GM18502 (cell line): ENCODE results near the gene IL17C.
"Not testable (repeated sequence)": the region's sequence is repeated elsewhere in the genome, so short reads cannot be mapped to it uniquely, and the experiment has no call there.

Source experiments
- ATAC-seq: cut with Tn5 transposase; IDR thresholded peaks from one replicate; pipeline ENCODE4 v1.9.1; 2021; ENCODE audit warnings: mild to moderate bottlenecking; ENCODE audit not compliant: unreplicated experiment, poor library complexity

The IL17C gene

DNA sequence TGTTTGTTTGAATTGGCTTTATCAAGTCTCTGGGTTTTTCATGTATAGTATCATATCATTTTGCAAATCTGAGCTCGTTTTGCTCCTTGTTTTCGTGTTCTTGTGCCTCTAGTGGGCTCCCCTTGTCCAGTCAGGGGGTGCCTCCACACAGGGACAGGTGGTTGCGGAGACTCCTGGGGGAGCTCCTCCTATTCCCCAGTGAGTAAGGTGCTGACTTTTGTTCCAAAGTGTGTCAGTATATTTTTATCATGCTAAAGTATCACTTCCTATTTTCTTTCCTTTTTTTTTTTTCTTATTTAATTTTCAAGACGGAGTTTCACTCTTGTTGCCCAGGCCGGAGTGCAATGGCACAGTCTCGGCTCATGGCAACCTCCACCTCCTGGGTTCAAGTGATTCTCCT, 30.3 kb upstream of the IL17C start:
- ATAC-seq: no peak

DNA sequence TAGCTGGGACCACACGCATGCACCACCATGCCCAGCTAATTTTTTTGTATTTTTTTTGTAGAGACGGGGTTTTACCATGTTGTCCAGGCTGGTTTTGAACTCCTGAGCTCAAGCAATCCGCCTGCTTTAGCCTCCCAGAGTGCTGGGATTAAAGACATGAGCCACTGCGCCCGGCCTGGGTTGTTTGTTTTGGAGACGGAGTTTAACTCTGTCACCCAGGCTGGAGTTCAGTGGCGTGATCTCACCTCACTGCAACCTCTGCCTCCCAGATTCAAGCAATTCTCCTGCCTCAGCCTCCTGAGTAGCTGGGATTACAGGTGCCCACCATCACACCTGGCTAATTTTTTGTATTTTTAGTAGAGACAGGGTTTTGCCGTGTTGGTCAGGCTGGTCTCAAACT, 28.9 kb upstream of the IL17C start:
- not testable (repeated sequence) for ATAC-seq

DNA sequence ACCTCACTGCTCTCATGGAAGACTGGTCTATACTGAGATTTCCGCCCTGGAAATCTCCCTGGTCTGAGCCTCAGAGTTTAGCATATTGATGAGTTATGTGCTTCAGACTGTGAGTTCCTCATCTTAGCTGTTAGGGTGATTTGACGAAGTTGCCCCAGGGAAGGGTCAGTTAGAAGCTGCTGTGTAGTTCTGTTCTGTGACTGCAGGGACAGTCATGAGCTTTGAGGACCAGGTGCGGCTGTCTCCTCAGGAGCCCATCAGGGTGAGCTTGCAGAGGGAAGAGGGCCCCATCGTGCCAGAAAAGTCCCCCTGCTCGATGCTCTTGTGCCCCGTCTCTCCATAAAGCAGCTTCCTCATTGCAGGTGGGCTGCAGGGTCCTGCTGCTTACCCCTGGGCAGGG, 28.3 kb upstream of the IL17C start:
- ATAC-seq: no peak

DNA sequence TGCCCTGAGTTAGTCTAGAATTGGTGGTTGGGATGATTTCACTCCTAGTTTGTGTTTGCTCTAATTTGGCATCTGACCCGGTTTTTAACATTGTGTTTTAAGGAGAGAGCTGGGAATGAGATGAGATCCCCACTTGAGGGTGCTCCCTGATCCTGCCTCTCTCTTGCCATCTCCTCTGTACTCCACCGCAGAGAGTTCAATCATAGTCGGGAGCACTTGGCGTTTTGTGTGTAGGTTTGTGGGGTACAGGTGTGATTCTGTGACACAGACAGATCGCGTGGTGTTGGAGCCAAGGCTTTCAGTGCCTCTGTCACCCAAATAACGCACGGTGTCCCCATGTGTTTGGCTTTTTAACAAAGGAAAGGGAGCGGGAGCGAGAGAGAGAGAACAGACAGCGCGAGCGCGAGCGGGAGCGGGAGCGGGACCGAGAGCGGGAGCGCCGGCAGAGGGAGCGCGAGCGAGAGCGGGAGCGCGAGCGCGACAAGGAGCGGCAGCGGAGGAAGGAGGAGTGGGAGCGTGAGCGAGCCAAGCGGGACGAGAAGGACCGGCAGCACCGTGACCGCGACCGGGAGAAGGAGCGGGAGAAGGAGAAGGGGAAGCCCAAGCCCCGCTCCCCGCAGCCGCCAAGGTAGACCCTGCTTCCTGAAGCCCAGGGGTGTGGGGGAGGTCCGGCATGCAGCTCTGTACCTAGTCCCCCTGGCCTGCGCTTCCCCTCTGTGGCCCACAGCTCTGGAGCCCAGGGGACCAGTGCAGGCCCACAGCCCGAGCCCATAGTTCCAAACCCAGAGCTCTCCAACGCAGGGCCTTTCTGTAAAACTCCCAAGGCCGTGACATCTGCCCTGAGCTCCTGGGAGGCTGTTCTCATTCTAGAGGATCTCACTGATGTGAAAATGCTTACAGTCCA, 27.2 kb upstream of the IL17C start:
- no peak for ATAC-seq

DNA sequence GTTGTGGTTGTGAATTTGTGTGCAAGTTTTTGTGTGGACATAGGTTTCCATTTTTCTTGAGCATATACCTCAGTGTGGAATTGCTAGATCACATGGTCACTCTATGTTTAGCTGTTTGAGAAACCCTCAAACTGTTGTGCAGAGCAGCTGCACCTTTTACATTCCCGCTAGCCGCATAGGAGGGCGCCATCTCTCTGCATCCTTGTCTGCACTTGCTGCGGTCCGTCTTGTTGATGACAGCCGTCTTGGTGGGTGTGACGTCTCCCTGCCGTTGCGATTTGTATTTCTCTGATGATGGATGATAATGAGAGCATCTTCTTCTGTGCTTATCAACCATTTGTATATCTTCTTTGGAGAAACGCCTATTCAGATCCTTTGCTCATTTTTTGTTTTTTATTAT, 25.1 kb upstream of the IL17C start:
- ATAC-seq: no peak

DNA sequence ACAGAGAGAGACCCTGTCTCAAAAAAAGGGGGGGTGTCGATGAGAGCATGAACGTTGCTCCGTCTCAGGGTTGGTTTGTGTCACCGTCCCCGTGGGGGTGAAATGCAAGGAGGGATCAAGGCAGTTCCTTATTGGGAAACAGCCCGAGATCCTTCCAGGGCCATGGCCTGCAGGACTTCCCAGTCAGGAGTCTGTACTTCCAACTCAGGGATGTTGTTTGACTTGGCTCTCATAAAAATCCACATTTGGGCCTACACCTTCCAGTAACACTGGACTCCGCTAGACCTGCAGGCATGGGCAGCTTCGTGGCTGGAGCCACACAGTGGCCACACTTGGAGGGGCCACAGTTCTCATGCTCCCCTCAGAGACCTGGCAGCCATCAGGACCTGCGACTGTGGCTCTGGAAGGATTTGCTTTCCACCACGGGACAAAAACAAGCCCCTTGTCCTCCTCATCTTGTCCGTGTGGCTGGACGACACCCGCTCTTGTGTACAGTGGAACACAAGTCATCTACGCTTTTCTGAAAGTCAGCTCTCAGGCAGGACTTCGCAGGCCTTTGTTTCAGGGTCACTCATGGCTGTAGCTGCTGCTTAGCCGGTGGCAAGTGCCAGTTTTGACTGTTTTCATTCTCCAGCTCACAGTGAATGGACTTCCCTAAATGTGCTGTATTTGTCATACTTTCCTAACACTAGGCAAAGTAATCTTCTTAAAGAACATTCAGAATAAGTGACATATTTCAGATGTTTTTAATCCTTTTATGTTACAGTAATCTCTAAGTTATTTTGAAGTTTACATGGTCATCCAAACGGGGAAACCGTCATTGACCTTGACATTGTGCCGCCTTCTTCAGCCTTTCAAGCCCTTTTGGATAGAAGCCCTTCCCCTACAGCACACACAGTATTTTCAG, 24.2 kb upstream of the IL17C start:
- no peak for ATAC-seq

DNA sequence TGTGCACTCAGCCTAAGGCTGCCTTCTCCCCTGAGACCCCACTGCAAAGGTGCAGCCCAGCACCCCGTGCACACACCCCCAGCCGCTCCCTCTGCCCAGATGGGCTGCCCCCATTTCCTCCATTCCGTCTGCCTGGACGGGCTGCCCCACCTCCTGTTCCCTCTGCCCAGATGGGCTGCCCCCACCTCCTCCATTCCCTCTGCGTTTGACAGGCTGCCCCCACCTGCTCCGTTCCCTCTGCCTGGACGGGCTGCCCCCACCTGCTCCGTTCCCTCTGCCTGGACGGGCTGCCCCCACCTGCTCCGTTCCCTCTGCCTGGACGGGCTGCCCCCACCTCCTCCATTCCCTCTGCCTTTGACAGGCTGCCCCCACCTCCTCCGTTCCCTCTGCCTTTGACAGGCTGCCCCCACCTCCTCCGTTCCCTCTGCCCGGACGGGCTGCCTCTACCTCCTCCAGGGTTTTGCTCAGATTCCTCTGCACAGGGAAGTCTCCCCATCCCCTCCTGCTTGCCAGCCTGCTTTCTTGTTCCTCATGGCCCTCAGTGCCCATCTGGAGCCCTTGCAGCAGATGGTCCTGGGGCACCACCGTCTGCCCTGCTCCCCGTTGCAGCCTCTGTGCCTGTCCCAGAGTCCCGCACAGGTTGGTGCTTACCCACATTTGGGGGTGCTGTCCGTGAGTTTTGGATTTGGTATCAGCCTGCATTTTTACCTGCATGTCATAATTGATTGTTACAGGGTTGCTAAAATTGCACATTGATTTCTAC, 23.4 kb upstream of the IL17C start:
- no peak for ATAC-seq

DNA sequence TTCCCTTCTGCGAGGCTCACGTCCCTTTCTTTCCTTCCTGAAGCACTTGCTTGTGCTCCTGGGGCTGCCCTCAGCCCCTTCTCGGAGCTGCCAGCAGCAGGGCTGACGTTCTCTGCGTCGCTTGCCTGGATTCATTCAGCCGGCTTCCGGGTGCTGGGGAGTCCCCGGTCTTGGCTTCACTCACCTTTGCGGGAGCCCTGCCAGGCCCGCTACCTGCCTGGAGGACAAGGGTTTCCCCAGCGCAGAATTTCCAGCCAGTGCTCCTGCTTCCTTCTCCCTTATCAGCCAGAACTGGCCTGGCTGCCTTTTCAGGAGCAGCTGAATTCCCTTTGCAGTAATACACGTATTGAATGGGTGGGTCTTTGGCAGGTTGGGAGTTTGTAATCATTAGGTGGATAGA, 22.1 kb upstream of the IL17C start:
- no peak for ATAC-seq

DNA sequence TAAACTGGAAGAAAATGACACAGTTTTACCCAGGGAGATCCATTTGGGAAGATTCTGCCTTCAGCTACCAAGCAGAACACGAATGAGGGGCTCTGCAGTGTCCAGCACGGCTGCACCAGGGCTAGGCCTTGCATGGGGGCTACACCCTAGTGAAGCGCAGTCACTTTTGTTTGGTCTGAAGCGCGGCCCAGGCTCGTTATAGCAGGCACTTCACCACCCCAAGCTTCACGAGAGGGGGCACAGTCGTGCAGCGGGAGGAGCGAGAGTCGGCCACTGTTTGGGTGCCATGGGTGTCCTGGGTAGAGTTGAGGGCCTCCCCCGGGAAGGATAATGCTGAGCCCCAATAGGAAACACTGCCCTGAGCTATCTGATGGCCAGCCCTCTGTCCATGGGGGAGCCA, 21.6 kb upstream of the IL17C start:
- ATAC-seq: no peak

DNA sequence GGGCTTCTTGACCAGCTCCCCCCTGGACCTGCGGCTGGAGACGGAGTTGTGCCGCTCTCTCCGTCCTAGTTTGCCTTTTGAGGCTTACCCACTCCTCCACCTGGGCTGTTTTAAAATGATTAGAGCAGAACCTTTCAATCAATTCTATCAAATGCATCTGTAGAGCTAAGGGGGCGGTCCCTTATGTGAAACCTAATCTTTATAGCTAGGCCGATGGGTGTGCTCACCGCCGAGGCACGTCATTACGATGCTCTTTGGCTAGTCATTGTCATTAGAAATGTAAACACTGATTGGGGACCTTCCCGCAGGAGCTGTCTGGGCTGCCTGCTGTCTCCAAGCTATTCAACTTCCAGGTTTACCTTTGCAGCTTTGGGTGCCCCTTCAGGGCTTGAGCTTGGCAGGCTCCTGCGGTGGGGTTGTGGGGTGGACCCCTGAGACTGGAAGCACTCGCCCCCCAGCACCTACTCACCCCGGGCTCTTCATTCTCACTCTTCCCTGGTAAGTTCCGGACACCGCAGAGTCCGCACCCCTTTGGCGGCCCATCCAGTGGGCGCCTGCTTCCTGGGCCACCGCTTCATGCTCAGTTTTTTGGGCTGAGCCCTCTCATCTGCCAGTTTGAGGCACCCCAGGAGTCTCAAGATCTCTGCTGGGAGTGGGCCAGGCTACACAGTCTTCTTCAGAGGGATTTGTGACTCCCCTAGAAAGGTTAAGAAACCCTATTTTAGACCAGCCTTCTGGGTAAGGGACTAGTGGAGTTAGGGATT, 20.9 kb upstream of the IL17C start:
- no peak for ATAC-seq

DNA sequence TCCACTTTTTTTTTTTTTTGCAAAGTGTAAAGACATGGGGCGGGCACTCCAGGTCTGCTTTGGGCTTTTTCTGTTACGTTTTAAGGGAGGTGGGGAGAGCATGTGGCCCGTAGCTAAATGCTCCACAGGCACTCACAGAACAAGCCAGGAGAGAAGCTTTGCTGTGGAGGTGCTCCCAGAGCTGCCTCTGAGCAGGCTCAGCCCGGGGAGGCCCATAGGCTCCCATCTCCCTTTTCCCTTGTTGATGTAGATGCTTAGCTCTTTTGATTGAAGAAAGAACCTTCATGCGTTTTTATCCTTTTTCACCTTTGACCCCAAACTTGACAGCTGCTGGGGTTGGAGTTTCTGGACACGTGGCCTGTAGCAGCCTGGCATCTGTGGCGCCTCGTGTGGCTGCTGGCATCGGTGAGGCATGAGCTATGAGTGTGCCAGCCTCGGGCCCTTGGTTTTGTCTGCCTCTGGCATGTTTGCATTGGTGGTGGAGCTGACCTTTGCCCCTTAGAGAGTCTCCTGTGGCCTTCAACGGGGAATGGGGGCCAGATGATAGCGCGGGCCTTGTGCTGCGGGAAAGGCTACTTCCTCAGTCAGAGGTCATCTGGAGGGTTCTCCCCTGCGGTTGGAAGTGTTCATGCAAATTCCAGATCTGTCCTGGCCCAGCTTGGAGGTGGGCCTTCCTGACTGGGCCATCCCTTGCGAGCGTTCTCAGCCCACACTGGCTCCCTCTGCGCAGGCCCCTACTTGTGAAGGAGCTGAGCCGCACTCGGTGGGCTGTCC, 20.0 kb upstream of the IL17C start:
- ATAC-seq: no peak

DNA sequence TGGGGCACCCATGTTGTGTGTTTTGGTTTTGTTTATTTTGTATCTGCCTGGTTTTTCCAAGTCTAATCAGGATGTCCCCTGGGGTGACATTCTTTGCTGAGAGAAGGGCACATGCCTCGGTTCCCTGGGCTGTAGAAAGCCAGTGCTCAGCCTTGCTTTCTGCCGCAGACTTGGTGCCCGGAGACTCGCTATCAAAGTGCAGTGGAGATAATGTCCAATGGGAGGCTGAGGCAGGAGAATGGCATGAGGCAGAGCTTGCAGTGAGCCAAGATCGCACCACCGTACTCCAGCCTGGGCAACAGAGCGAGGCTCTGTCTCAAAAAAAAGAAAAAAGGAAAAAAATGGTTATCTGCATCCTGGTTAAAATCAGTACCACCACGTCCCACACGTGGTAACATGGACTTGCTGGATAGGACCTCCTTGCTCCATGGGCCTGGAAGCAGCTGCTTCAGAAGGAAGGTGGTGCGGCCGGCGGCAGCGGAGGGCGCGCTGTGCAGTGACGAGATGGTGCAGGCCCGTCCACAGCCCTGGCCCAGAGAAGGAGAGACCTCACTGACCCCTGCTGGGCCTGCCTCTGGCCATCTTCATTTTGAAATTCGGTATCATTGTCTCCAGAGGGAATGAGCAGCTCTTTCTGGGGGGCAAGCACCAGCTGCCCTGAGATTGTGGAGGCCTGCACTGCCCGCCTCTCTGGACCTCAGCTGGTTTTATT, 19.3 kb upstream of the IL17C start:
- no peak for ATAC-seq

DNA sequence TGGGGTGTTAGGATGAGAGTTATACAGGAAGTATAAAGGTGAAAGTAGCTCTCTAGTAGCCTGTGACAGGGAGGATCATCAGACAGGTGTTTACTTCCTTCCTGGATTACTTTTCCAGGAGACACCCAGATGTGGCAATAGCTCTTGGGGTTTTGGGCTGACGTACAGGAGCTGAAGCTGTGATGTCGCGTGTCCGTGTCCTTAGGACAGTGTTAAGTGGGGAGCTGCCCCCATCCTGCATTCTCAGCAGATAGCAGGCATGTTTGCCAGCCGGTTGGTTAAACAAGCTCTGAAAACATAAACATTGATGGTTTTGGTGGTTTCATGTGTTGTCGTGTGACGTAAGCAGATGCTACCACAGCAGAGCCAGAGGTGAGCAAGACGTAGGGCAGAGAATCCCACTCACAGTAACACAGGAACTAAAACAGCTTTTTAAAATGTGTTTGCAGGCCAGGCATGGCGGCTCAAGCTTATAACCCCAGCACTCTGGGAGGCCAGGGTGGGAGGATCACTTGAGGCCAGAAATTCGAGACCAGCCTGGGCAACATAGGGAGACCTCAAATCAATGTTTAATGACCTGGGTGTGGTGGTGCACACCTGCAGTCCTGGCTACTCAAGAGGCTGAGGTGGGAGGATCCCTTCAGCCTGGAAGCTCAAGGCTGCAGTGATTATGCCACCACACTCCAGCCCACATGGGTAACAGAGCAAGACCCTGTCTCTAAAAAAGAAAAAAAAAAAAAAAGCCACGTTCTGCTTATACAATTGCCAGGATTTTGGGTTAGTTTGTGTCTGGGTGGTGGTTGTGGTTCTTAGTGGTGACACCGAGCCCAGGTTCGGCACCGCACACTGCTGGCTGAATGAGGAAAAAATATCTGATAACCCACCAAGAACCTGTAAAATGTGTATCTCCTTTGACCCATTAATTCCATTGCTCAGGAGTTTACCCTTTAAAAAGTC, 18.2 kb upstream of the IL17C start:
- ATAC-seq: no peak

DNA sequence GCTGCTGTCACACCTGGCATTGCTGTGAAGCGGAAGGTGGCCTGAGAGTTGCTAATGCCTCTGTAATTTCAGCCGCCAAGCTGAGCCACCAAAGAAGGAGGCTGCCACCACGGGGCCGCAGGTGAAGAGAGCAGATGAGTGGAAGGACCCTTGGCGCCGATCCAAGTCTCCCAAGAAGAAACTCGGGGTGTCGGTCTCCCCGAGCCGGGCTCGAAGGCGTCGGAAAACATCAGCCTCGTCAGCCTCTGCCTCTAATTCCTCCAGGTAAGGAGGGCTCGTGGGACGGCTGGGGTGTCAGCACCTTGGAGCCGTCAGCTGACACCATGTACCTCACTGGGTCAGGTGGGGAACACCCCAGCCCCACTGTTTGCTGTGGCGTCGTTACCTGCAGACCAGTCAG, 16.2 kb upstream of the IL17C start:
- ATAC-seq: no peak

DNA sequence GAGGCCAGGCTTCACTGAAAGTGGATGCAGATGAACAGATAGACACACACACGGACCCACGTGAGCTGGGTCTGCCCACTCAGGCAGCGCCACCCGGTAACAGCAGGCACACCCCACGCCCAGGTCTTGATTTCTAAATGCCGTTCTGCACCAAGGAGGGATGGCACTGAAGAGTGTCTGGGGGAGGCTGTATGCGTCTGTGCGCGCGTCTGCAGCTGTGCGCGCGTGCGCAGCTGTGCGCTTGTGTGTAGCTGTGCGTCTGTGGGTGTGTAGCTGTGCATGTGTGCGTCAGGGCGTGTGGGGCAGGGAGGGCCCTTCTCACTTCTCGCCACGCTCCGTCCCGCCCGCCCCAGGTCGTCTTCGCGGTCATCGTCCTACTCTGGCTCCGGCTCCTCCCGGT, 15.5 kb upstream of the IL17C start:
- ATAC-seq: no peak

DNA sequence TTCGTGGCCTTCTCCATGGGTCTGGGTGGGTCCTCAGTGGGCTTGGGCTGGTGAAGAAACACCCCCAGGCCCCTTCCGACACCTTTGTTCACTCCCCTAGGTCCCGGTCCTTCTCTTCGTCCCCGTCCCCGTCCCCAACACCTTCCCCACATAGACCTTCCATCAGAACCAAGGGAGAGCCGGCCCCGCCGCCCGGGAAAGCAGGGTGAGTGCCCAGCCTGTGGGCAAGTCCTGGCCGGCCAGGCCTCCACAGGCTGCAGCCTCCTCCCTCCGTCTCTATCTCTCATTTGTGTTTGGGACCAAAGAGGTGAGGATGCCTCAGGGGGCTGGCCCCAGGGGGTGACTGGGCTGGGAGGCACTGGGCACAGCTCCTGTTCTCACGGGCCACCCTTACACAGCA, 14.5 kb upstream of the IL17C start:
- ATAC-seq: no peak

DNA sequence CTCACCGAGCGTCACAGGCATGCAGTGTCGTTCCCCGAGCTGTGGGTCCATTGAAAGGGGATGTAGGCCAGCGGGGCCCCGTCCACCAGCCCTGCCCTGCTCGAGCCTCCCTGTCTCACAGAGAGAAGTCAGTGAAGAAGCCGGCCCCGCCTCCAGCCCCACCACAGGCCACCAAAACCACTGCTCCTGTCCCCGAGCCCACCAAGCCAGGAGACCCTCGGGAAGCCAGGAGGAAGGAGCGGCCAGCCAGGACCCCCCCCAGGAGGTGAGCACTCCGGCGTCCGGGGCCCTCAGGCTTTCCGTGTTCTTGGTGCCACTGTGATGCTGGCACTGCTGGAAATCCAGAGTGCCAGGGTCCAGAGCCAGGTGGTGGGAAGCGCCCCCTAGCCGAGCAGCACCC, 13.9 kb upstream of the IL17C start:
- no peak for ATAC-seq
